ENCODE measurements around the gene PLAC9.

PLAC9 gene

DNA sequence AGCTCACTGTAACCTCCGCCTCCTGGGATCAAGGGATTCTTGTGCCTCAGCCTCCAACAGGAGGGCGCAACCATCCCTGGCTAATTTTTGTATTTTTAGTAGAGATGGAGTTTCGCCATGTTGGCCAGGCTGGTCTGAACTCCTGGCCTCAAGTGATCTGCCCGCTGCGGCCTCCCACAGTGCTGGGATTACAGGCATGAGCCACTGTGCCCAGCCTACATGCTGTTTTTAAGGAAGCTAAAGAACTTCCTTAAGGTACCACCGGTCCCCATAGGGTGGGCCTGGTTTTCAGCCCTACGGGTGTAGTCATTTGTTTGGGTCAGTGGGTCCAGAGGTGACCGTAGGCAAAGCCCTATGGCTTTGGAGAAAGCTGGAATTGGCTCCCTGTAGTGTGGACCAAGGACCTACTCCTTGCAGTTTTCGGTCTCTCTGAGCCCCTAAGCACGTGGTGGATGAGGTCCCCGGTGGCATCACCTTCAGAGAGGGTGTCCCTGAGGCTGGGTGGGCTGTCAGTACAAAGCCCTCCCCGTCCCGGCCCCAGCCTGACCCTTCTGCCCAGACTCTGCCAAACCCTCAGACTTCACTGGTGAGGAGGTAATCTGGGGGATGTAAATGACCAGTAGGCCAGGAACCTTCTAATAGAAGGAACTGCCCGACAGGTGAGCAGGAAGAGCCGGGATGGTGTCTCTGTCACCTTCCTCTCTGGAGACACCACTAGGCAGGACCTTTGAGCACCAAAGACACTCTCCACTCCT, 42.3 kb downstream of the PLAC9 start:
- TF ChIP-seq POU6F1 (CRISPR knock-in tag; IDR thresholded peaks at IDR 0.05; ENCODE audit: borderline replicate concordance, low read depth) = no peak
- no peak for TF ChIP-seq TCF4 (CRISPR knock-in tag; IDR thresholded peaks at IDR 0.05; ENCODE audit: borderline replicate concordance)
- TF ChIP-seq BACH2 (CRISPR knock-in tag; IDR thresholded peaks at IDR 0.05; ENCODE audit: borderline replicate concordance) = no peak
- no peak for TF ChIP-seq ZNF565 (CRISPR knock-in tag; conservative IDR thresholded peaks at IDR 0.05; ENCODE audit: low read depth)
- no peak for TF ChIP-seq GLIS3 (CRISPR knock-in tag; IDR thresholded peaks at IDR 0.05)
- TF ChIP-seq CSDC2 (CRISPR knock-in tag; IDR thresholded peaks at IDR 0.05) = no peak
- no peak for TF ChIP-seq TOX (CRISPR knock-in tag; IDR thresholded peaks at IDR 0.05; ENCODE audit: borderline replicate concordance)
- TF ChIP-seq ZNF8 (CRISPR knock-in tag; IDR thresholded peaks at IDR 0.05) = no peak
- TF ChIP-seq ZFP30 (CRISPR knock-in tag; IDR thresholded peaks at IDR 0.05) = no peak
- TF ChIP-seq ARNTL (CRISPR knock-in tag; IDR thresholded peaks at IDR 0.05; ENCODE audit: borderline replicate concordance, low read depth) = no peak
- TF ChIP-seq ZFP3 (CRISPR knock-in tag; IDR thresholded peaks at IDR 0.05) = no peak
- no peak for TF ChIP-seq PATZ1 (CRISPR knock-in tag; IDR thresholded peaks at IDR 0.05; ENCODE audit: borderline replicate concordance)
- TF ChIP-seq ZNF70 (CRISPR knock-in tag; IDR thresholded peaks at IDR 0.05) = no peak
- no peak for TF ChIP-seq SNAI2 (CRISPR knock-in tag; IDR thresholded peaks at IDR 0.05)
- no peak for TF ChIP-seq ZC3H10 (CRISPR knock-in tag; IDR thresholded peaks at IDR 0.05)
- no peak for TF ChIP-seq ESRRG (CRISPR knock-in tag; IDR thresholded peaks at IDR 0.05)
- TF ChIP-seq RARB (CRISPR knock-in tag; IDR thresholded peaks at IDR 0.05) = no peak
- no peak for TF ChIP-seq OSR1 (CRISPR knock-in tag; IDR thresholded peaks at IDR 0.05)
- TF ChIP-seq CREB5 (CRISPR knock-in tag; IDR thresholded peaks at IDR 0.05; ENCODE audit: low read depth) = no peak
- ATAC-seq = no peak

DNA sequence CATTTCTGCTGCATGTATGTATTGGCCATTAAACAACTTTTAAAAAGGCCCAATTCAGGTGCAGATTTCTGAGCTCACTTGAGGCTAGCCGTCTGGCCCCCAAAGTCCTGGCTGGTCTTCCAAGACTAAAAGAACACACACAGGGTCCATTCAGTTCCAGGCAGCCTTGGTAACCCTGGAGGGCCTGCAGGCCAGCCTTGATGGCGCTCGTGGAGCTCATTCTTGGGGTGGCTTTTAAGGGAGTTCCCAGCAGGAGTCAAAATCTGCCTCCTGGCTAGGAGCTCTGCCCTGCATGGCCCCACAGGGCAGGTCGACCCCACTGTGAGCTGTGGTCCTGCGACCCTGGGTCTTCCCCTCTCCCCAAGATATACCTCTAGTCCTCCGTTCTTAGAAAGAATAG, 44.0 kb downstream of the PLAC9 start:
- no peak for ATAC-seq
- TF ChIP-seq CSDC2 (CRISPR knock-in tag; IDR thresholded peaks at IDR 0.05) = no peak

DNA sequence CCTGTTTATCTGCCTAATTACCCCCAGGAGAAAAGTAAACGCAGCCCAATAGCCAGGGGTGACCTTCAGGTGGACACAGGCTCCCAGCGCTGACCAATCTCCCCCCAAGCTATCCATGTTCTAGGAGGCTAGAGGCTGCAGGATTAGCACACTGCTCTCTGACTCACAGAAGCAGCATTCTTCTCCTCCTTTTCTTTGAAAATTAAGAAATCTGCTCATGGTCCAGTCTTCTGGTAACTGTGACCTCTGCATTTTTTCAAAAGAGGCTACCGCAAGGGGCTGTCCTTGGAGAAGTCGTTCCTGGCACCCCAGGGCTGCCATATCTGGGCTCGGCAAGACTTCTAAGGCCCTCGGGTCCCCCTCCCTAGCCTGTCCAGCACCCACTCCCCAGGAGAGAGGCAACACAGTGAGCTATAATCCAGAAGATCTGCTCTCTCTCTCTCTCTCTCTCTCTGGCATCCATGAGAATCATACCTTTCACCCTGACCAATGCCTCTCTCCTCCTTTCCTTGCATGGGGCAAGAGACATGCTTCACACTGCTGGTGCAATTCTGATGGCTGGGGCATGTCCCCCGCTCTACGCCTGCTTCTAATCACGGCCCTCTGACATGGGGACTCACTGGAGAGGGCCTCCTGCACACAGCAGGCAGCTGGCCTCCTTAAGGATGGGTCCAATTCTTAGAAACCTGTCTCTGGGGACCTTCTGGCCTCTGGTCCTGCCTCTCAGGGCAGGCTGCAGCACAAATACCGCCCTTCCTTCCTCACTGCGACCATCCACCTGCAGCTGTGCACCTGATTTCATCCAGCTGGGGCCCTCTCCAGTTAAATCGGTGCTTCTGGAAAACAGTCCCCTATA, 45.5 kb downstream of the PLAC9 start:
- TF ChIP-seq PATZ1 (CRISPR knock-in tag; IDR thresholded peaks at IDR 0.05; ENCODE audit: borderline replicate concordance) (no peak), CREB5 (CRISPR knock-in tag; IDR thresholded peaks at IDR 0.05; ENCODE audit: low read depth) (no peak), ZFP3 (CRISPR knock-in tag; IDR thresholded peaks at IDR 0.05) (no peak), POU6F1 (CRISPR knock-in tag; IDR thresholded peaks at IDR 0.05; ENCODE audit: borderline replicate concordance, low read depth) (no peak), TOX (CRISPR knock-in tag; IDR thresholded peaks at IDR 0.05; ENCODE audit: borderline replicate concordance) (no peak), ISL1 (CRISPR knock-in tag; IDR thresholded peaks at IDR 0.05) (no peak), BACH2 (CRISPR knock-in tag; IDR thresholded peaks at IDR 0.05; ENCODE audit: borderline replicate concordance) (no peak), ESRRG (CRISPR knock-in tag; IDR thresholded peaks at IDR 0.05) (no peak), SNAI2 (CRISPR knock-in tag; IDR thresholded peaks at IDR 0.05) (no peak), ZNF8 (CRISPR knock-in tag; IDR thresholded peaks at IDR 0.05) (no peak), ZFP30 (CRISPR knock-in tag; IDR thresholded peaks at IDR 0.05) (no peak), CSDC2 (CRISPR knock-in tag; IDR thresholded peaks at IDR 0.05) (no peak)
- TF ChIP-seq, protein P1, sequence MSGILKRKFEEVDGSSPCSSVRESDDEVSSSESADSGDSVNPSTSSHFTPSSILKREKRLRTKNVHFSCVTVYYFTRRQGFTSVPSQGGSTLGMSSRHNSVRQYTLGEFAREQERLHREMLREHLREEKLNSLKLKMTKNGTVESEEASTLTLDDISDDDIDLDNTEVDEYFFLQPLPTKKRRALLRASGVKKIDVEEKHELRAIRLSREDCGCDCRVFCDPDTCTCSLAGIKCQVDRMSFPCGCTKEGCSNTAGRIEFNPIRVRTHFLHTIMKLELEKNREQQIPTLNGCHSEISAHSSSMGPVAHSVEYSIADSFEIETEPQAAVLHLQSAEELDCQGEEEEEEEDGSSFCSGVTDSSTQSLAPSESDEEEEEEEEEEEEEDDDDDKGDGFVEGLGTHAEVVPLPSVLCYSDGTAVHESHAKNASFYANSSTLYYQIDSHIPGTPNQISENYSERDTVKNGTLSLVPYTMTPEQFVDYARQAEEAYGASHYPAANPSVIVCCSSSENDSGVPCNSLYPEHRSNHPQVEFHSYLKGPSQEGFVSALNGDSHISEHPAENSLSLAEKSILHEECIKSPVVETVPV (CRISPR knock-in tag; IDR thresholded peaks at IDR 0.05) = no peak
- ATAC-seq = peak; percentile 42

Data from SK-N-SH treated with all-trans-retinoic acid at 6 μM for 48 hours (cell line).